GM19193 (cell line): ENCODE results near the gene PGF.

Source experiments
- POLR2A ChIP-seq: IDR thresholded peaks from 4 replicates; pipeline ENCODE4 v1.6.1; 2011; ENCODE audit not compliant: insufficient read depth, insufficient read length; ENCODE audit errors: extremely low read depth

The PGF gene

GRCh38 chr14:74893614-74894091 is 61.7 kb downstream of the PGF start:
- no peak for TF ChIP-seq POLR2A

GRCh38 chr14:74892745-74893144 is 62.7 kb downstream of the PGF start:
- TF ChIP-seq POLR2A, result no peak

- TF ChIP-seq POLR2A, result no peak
Measured at GRCh38 chr14:74891870-74892269, 63.5 kb downstream of the PGF start.
